Measurements from ENCODE around the gene SEPTIN8. TPM values are rescaled to one million over a fixed set of nuclear protein-coding genes. Genes with fewer than 3 reads are reported as not detected.

The SEPTIN8 gene
- total RNA-seq, 2 experiments from 2014 or later, result 25.2 to 27.1 TPM

DNA sequence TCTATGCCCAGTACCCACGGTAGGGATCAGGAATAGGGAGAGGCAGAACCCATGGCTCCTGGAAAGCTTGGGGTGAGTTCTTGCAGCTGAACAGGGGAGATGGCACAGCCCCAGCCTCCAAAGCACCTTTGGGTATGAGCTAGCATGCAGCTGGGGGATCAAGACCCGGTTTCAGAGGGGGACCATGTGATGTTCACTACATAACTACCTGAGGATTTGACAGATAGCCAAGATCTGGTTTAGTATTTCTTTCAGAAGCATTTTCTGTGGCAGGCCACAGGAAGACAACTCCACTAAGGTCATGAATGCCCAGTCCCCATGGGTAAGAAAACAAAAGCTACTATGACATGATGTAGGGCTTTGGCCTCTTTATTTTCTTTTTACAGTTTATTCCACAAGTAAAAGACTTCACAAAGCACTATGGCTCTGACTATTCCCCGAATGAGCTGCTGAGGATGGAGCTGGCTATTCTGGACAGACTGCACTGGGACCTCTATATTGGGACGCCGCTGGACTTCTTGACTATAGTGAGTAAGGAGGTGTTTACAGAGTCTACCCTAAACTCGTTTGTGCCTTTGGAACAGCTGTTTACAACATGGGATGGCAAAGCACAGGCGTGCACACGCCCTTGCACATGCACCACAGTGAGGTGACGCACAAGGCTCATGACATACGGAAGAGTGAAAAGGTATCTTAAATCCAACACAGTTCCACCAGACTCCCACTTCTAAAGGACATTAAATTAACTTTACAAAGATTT is 26.4 kb downstream of the SEPTIN8 start:
- H3K27ac Mint-ChIP-seq, result peak overlapping the region; percentile 73

DNA sequence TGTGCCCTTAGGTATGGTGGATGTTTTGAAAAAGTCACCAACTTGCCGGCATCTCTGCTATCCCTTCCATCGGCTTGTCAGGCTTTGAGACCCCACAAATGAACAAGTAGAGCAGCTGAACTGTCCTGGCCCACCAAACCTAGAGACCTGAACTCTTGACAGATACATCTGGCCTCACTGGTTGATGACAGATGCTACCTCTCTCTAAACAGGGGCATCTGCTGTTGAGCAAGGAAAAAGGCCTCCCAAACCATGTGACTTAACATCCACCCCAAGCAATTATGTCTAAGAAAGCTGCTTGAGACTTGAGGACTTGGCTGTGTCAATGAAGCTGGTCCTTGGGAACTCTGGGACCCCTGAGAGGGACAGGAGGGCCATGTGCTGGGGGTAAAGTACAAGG is 27.5 kb downstream of the SEPTIN8 start:
- Mint-ChIP-seq H3K4me3 (no peak overlapping the region), H3K27ac (peak overlapping the region; percentile 20)
- intact Hi-C loops (cut with micrococcal nuclease), result loop anchor here (5.0 kb wide), 1 partner anchor 73 kb away; no protein-coding TSS in a partner anchor

More for the DNA sequence above, 26.4 kb downstream of the SEPTIN8 start:
- H3K36me3 Mint-ChIP-seq (ENCODE audit: low read depth), result peaks cover 20% of the 10 kb centered on the region
- no peaks in the 10 kb centered on the region for H3K9me3 Mint-ChIP-seq
- intact Hi-C loops (cut with micrococcal nuclease), result no loop called here
- CTCF ChIA-PET, result interaction anchor here (1.4 to 6.4 kb wide), 2 partner anchors 69 to 224 kb away, joined by 4 to 39 read pairs; no protein-coding TSS in a partner anchor
- no peak overlapping the region for H3K4me3 Mint-ChIP-seq
- peaks cover 47% of the 10 kb centered on the region for H3K4me1 Mint-ChIP-seq (ENCODE audit: low read depth)
- no peak for ATAC-seq
- no peak for DNase-seq
- TF ChIP-seq, protein P1, sequence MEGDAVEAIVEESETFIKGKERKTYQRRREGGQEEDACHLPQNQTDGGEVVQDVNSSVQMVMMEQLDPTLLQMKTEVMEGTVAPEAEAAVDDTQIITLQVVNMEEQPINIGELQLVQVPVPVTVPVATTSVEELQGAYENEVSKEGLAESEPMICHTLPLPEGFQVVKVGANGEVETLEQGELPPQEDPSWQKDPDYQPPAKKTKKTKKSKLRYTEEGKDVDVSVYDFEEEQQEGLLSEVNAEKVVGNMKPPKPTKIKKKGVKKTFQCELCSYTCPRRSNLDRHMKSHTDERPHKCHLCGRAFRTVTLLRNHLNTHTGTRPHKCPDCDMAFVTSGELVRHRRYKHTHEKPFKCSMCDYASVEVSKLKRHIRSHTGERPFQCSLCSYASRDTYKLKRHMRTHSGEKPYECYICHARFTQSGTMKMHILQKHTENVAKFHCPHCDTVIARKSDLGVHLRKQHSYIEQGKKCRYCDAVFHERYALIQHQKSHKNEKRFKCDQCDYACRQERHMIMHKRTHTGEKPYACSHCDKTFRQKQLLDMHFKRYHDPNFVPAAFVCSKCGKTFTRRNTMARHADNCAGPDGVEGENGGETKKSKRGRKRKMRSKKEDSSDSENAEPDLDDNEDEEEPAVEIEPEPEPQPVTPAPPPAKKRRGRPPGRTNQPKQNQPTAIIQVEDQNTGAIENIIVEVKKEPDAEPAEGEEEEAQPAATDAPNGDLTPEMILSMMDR (IDR thresholded peaks at IDR 0.05), result no peak
- peaks cover 3% of the 10 kb centered on the region for H3K27me3 Mint-ChIP-seq
- POLR2A ChIA-PET, result interaction anchor here (0.7 to 1.5 kb wide), 7 partner anchors 12 to 194 kb away, joined by 3 to 5 read pairs (median 3); partner anchors contain the start of genes GDF9, IL4, RAD50 and SEPTIN8

DNA sequence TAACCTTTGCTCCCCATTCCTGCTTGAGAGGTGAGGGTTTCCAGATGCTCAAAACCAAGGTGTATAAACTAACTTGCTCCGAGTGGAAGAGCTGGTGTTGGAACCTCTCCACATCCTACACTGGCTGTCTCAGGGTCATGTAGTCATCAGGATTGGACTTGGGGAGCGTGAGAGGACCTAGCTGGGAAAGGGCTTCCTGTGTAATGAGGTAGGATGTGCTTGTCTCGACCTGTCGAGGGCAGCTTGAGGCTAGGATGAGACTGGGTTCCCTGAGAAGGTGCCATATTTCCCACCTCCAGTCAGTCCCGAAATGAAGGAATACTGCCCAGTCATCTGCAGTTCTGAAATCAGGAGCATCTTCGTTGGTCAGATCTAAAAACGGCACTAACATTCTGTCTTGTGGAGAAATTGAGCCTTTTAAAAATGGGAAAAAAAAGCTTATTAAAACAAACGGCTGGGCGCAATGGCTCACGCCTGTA is 28.5 kb downstream of the SEPTIN8 start:
- DNase-seq (no peak), ATAC-seq (no peak)
- peak overlapping the region; percentile 55 for H3K4me3 Mint-ChIP-seq
- peaks cover 19% of the 10 kb centered on the region for H3K36me3 Mint-ChIP-seq (ENCODE audit: low read depth)
- TF ChIP-seq, protein P1 (IDR thresholded peaks at IDR 0.05), result no peak
- intact Hi-C loops (cut with micrococcal nuclease), result loop anchor here (5.0 kb wide), 1 partner anchor 74 kb away; no protein-coding TSS in a partner anchor
- ChIA-PET POLR2A (interaction anchor here (0.7 to 3.4 kb wide), 3 partner anchors 11 to 339 kb away, joined by 3 to 23 read pairs (median 3); partner anchors contain the start of gene KIF3A), CTCF (interaction anchor here (1.7 to 3.8 kb wide), 2 partner anchors 9 to 71 kb away, joined by 4 to 36 read pairs; no protein-coding TSS in a partner anchor)
- H3K27ac Mint-ChIP-seq, result peak overlapping the region; percentile 27
- peaks cover 10% of the 10 kb centered on the region for H3K27me3 Mint-ChIP-seq
- no peaks in the 10 kb centered on the region for H3K9me3 Mint-ChIP-seq
- peaks cover 41% of the 10 kb centered on the region for H3K4me1 Mint-ChIP-seq (ENCODE audit: low read depth)

More for the DNA sequence above, 27.5 kb downstream of the SEPTIN8 start:
- H3K4me1 Mint-ChIP-seq (ENCODE audit: low read depth), result peaks cover 42% of the 10 kb centered on the region
- H3K9me3 Mint-ChIP-seq, result no peaks in the 10 kb centered on the region
- ATAC-seq (no peak), DNase-seq (no peak)
- peaks cover 10% of the 10 kb centered on the region for H3K27me3 Mint-ChIP-seq
- H3K36me3 Mint-ChIP-seq (ENCODE audit: low read depth), result peaks cover 20% of the 10 kb centered on the region
- TF ChIP-seq, protein P1 (IDR thresholded peaks at IDR 0.05), result no peak
- POLR2A ChIA-PET, result interaction anchor here (1.0 to 1.5 kb wide), 2 partner anchors 11 to 117 kb away, joined by 3 to 5 read pairs; partner anchors contain the start of genes GDF9 and UQCRQ
- CTCF ChIA-PET, result interaction anchor here (0.6 to 6.4 kb wide), 3 partner anchors 70 to 161 kb away, joined by 3 to 39 read pairs (median 6); no protein-coding TSS in a partner anchor

DNA sequence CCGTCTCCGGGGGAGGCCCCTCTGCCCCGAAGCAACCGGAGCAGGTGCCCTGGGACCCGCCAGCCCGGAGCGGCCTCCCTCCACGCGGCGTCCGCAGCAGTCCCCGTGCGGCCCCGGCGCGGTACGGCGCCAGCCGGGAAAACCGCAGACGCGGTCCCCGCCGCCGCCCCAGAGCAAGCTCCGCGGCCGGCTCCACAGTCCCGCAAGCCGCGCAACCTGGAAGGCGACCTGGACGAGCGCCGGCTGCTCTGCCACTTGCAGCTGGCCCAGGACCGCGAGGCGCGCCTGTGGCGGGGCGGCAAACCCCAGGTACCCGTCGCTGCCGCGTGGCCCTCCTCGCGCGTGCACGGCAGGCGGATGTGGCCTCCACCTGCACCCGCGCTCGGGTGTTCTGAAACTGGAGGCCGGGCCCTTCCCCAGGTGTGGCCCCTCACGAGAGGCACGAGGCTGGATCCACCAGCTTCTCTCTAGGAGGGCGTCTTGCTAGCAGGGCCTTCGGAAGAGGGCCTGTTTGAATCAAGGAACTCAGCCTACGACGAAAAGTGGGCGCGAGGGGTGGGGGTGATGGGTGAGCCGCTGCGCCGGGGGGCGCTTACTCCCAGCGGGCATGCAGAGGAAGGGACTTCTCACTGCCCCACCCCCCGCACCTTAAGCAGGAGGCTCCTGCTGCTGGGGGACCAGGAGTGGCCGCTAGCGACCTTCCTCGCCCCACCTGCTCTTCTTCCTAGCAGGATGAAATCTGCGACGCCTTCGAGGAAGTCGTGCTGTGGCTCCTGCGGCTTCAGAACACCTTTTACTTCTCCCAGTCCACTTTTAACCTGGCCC is 29.2 kb downstream of the SEPTIN8 start:
- Mint-ChIP-seq H3K27me3 (peaks cover 10% of the 10 kb centered on the region), H3K27ac (no peak overlapping the region), H3K4me3 (peak overlapping the region; percentile 55), H3K4me1 (ENCODE audit: low read depth) (peaks cover 38% of the 10 kb centered on the region), H3K9me3 (no peaks in the 10 kb centered on the region), H3K36me3 (ENCODE audit: low read depth) (peaks cover 13% of the 10 kb centered on the region)
- POLR2A ChIA-PET, result interaction anchor here (0.7 to 3.4 kb wide), 6 partner anchors 10 to 338 kb away, joined by 3 to 23 read pairs (median 3); partner anchors contain the start of gene KIF3A
- CTCF ChIA-PET, result interaction anchor here (0.7 to 3.8 kb wide), 15 partner anchors 8 to 222 kb away, joined by 3 to 36 read pairs (median 3); partner anchors contain the start of genes KIF3A and SEPTIN8
- ATAC-seq, result peak; percentile 31
- intact Hi-C loops (cut with micrococcal nuclease), result loop anchor here (5.0 kb wide), 1 partner anchor 74 kb away; no protein-coding TSS in a partner anchor
- TF ChIP-seq, protein P1 (IDR thresholded peaks at IDR 0.05), result no peak
- DNase-seq, result peak; percentile 66

Data from activated CD8-positive, alpha-beta T cell treated with anti-CD3 and anti-CD28 coated beads for 36 hours (primary cell).